ENCODE results near the gene SBNO1. TPM values are rescaled to one million over a fixed set of nuclear protein-coding genes. Genes with fewer than 3 reads are reported as not detected.

SBNO1 gene
- total RNA-seq, 1 donor from 2014 or later = 28.6 TPM

DNA sequence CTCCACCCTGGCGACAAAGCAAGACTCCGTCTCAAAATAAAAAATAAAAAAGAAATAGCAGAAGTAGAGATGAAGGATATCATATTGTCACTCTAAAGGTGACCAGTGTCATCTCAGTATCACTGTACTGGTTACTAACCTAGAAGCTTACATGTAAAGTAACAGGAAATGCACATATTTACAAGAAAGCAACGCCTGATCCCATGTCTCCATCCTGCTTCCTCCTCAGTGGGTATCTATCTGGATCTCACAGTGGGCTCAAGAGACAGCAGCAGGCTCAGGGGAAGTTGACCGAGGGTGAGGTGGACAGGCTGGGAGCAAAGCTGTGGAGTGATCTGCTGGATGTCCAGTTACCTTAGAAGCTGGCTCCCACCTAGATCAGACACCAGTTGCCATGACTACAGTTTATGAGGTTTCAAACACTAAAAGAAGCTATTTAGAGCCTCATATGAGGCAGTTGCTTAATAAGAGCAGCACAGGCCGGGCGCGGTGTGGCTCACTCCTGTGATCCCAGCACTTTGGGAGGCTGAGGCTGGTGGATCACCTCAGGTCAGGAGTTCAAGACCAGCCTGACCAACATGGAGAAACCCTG lies 120.9 kb downstream of the SBNO1 start:
- DNase-seq = no peak

DNA sequence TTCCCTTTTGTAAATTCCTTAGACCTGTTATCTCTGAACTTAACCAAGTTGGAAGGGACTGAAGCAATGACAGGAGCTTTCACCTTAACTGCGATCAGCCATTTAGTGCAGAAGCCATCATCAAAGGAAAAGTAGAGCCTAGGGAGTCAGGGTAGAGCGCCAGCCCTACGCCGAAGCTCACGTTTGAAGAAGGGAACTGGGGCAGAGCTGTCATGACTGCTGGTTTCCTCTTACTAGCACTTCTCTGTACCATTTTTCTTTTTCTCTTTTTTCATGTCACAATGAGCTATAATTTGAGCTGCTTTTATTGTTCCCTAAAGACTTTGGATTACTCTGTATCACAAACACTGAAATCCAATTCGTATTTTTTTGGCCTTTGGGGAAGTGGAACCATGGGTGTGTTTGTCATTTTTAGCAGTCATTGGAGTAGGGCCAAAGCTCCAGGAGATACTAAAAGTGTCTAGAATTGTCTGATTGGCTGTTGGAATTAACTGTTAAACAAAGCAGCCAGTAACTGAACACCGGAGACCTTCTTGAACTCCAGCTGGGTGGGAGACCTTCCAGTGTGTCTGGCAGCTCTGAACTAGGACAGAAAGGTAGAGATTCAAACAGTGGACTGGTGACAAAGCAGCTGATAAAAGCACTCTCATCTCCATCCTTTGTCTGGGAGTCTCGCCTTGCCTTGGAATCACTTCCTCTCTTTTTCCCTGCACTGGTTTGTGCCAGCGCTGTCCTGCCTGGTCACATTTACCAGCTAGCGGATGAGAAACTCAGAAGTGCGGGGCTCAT lies 122.3 kb downstream of the SBNO1 start:
- peak; percentile 56 for DNase-seq

Other genes with a start within 250 kb of the SBNO1 start
- 8.8 and 12.1 TPM in 2 replicates for gene PITPNM2, start 213.8 kb downstream of the SBNO1 start, total RNA-seq
- 43.2 and 63.0 TPM in 2 replicates for gene MPHOSPH9, start 131.7 kb downstream of the SBNO1 start, total RNA-seq
- gene MTRFR, start 131.4 kb downstream of the SBNO1 start, total RNA-seq = 7.4 and 10.2 TPM in 2 replicates
- 286 and 322 TPM in 2 replicates for gene CDK2AP1, start 93.0 kb downstream of the SBNO1 start, total RNA-seq
- gene KMT5A, start 19.3 kb upstream of the SBNO1 start, total RNA-seq = 36.6 and 56.2 TPM in 2 replicates
- 3.8 and 4.1 TPM in 2 replicates for gene RILPL2, start 71.8 kb upstream of the SBNO1 start, total RNA-seq
- gene SNRNP35, start 93.3 kb upstream of the SBNO1 start, total RNA-seq = 11.3 and 14.0 TPM in 2 replicates
- 6.0 and 7.4 TPM in 2 replicates for gene RILPL1, start 168.9 kb upstream of the SBNO1 start, total RNA-seq
- gene TMED2, start 219.7 kb upstream of the SBNO1 start, total RNA-seq = 359 and 361 TPM in 2 replicates
- 16.6 and 18.2 TPM in 2 replicates for gene DDX55, start 237.3 kb upstream of the SBNO1 start, total RNA-seq